ENCODE measurements around the gene DCPS. TPM values are rescaled to one million over a fixed set of nuclear protein-coding genes. Genes with fewer than 3 reads are reported as not detected.

Gene DCPS
- total RNA-seq, 1 donor from 2014 or later = 15.5 TPM

DNA sequence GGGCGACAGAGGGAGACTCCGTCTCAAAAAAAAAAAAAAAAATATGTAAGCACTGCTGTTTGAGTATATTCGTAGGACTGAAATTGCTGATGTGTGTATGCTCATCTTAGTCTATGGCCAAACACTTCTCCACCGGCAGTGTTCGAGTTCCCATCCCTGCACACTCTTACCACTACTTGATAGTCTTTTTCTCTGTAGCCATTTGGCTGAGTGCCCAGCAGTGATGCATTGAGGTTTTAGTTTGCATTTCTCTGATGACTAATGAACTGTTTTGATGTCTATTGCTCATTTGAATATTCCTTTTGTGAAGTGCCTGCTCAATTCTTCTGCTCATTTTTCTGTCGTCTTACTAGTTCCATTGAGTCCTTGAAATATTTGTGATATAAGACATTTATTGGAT lies 19.0 kb upstream of the DCPS start:
- H3K36me3 ChIP-seq = peaks cover 0 to 5% of the 10 kb centered on the region in 2 donors
- peaks cover 25% of the 10 kb centered on the region for H3K4me1 ChIP-seq
- H3K9me3 ChIP-seq = no peaks in the 10 kb centered on the region
- no peaks in the 10 kb centered on the region for H3K27me3 ChIP-seq
- intact Hi-C loops (cut with DNase I) = no loop called here
- TF ChIP-seq POLR2A (IDR thresholded peaks at IDR 0.05) = no peak
- TF ChIP-seq POLR2AphosphoS5 (IDR thresholded peaks at IDR 0.05; ENCODE audit: insufficient read depth in 1 of 2, low read depth in 1 of 2) = no peak
- TF ChIP-seq, protein P1, sequence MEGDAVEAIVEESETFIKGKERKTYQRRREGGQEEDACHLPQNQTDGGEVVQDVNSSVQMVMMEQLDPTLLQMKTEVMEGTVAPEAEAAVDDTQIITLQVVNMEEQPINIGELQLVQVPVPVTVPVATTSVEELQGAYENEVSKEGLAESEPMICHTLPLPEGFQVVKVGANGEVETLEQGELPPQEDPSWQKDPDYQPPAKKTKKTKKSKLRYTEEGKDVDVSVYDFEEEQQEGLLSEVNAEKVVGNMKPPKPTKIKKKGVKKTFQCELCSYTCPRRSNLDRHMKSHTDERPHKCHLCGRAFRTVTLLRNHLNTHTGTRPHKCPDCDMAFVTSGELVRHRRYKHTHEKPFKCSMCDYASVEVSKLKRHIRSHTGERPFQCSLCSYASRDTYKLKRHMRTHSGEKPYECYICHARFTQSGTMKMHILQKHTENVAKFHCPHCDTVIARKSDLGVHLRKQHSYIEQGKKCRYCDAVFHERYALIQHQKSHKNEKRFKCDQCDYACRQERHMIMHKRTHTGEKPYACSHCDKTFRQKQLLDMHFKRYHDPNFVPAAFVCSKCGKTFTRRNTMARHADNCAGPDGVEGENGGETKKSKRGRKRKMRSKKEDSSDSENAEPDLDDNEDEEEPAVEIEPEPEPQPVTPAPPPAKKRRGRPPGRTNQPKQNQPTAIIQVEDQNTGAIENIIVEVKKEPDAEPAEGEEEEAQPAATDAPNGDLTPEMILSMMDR (IDR thresholded peaks at IDR 0.05) = no peak
- no peak for DNase-seq (ENCODE audit: extremely low spot score in 2 of 2)
- no peak overlapping the region for H3K27ac ChIP-seq
- H3K4me3 ChIP-seq = no peak overlapping the region

DNA sequence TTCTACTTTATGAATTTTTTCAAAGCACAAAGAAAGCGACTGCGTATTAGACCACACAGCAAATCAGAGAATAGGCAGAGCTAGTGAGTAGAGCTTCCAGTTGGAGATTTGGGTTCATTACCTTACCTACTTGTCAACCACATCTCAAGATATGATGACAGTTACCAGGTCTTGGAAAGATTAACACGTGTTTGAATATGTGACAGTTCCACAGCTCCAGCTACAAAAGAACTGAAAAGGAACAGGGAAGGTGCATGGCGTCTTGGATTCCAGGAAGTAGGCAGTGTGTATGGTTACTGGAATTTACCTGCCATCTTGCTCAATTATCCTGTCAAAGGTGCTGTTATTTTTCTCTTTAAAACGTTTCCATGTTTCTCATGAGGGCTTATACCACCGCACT lies 15.6 kb upstream of the DCPS start:
- H3K27ac ChIP-seq = no peak overlapping the region
- H3K36me3 ChIP-seq = peaks cover 0 to 28% of the 10 kb centered on the region in 2 donors
- no peak overlapping the region for H3K4me3 ChIP-seq
- DNase-seq (ENCODE audit: extremely low spot score in 2 of 2) = no peak
- H3K4me1 ChIP-seq = peaks cover 15% of the 10 kb centered on the region
- TF ChIP-seq POLR2AphosphoS5 (IDR thresholded peaks at IDR 0.05; ENCODE audit: insufficient read depth in 1 of 2, low read depth in 1 of 2) (no peak), POLR2A (IDR thresholded peaks at IDR 0.05) (no peak)
- TF ChIP-seq, protein P1 (IDR thresholded peaks at IDR 0.05) = no peak
- H3K9me3 ChIP-seq = no peaks in the 10 kb centered on the region
- no peaks in the 10 kb centered on the region for H3K27me3 ChIP-seq
- intact Hi-C loops (cut with DNase I) = no loop called here

DNA sequence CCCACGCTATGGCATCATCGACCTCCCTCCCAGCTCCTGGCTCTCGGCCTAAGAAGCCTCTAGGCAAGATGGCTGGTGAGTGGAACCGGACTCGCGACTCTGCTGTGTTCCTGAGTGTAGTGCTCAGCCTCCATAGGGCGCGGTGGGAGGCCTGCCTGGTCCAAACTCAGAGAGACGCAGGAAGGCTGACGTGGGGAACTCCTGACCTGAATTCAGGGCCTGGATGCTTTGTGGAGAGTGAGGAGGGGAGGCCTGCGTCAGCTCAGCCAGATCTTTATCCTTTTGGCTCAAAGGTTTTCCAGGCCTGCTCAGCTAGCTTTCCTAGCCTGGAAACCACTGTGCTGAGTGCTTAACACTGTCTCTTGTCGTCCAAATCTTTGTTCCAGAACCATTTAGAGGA lies 13.0 kb upstream of the DCPS start:
- DNase-seq (ENCODE audit: extremely low spot score in 2 of 2) = no peak
- Histone ChIP-seq H3K27ac (no peak overlapping the region), H3K27me3 (no peaks in the 10 kb centered on the region), H3K4me1 (no peaks in the 10 kb centered on the region), H3K4me3 (no peak overlapping the region), H3K36me3 (peaks cover 0 to 53% of the 10 kb centered on the region in 2 donors), H3K9me3 (no peaks in the 10 kb centered on the region)
- intact Hi-C loops (cut with DNase I) = no loop called here
- TF ChIP-seq, protein P1 (IDR thresholded peaks at IDR 0.05) = no peak
- TF ChIP-seq POLR2AphosphoS5 (IDR thresholded peaks at IDR 0.05; ENCODE audit: insufficient read depth in 1 of 2, low read depth in 1 of 2) = peak in 1 of 2 donors; percentile 12

DNA sequence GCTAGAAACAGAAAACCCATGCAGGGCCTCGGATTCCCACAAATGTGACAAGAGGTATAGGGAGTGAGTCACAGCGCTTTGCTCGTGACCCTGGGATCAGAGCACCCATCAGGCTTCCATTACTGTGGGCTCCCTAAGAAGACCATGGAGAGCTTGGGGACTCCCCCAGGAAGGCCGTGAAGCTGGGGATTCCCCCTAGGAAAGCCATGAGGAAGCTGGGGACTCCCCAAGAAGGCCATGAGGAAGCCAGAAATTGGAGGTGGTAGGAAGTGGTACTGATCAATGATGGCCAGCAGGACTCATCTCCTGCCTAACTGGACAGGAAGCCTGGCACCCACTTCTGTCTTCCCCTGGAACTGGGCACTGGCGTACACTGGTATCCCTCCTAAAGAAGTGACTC lies 10.1 kb upstream of the DCPS start:
- Histone ChIP-seq H3K36me3 (peaks cover 0 to 48% of the 10 kb centered on the region in 2 donors), H3K27ac (no peak overlapping the region), H3K27me3 (no peaks in the 10 kb centered on the region), H3K4me1 (no peaks in the 10 kb centered on the region), H3K9me3 (no peaks in the 10 kb centered on the region), H3K4me3 (no peak overlapping the region)
- DNase-seq (ENCODE audit: extremely low spot score in 2 of 2) = no peak
- intact Hi-C loops (cut with DNase I) = no loop called here
- TF ChIP-seq, protein P1 (IDR thresholded peaks at IDR 0.05) = no peak
- TF ChIP-seq POLR2A (IDR thresholded peaks at IDR 0.05) (no peak), POLR2AphosphoS5 (IDR thresholded peaks at IDR 0.05; ENCODE audit: insufficient read depth in 1 of 2, low read depth in 1 of 2) (no peak)

DNA sequence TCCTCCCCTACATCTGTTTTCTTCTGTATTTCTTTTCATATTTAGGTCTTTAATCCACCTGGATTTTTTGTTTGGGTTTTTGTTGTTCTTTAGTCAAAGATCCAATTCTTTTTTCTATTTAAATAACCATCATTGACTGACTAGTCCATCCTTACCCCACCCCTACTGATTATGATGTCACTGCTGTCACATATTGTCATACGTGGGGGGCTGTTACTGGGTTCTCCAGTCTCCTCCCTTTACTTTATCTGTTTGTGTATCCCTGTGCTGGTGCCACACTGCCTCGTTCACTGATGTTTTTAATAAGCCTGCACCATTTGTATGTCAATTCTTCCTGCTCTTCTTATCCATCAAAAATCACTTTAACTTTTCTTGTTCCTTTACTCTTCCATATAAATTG lies 6.9 kb upstream of the DCPS start:
- TF ChIP-seq POLR2A (IDR thresholded peaks at IDR 0.05) = no peak
- TF ChIP-seq, protein P1 (IDR thresholded peaks at IDR 0.05) = no peak
- no peak for TF ChIP-seq POLR2AphosphoS5 (IDR thresholded peaks at IDR 0.05; ENCODE audit: insufficient read depth in 1 of 2, low read depth in 1 of 2)

More for the DNA sequence above, 6.9 kb upstream of the DCPS start:
- no peak for DNase-seq (ENCODE audit: extremely low spot score in 2 of 2)
- intact Hi-C loops (cut with DNase I) = no loop called here
- H3K9me3 ChIP-seq = no peaks in the 10 kb centered on the region
- H3K27me3 ChIP-seq = no peaks in the 10 kb centered on the region
- no peaks in the 10 kb centered on the region for H3K4me1 ChIP-seq
- H3K27ac ChIP-seq = no peak overlapping the region
- H3K36me3 ChIP-seq = peaks cover 0 to 34% of the 10 kb centered on the region in 2 donors
- no peak overlapping the region for H3K4me3 ChIP-seq
